HG03521 (cell line): Measurements from ENCODE around the gene PUM2.

Source experiments
- ATAC-seq: cut with Tn5 transposase; IDR thresholded peaks from one replicate; pipeline ENCODE4 v1.9.1; 2021; ENCODE audit warnings: mild to moderate bottlenecking, moderate library complexity; ENCODE audit not compliant: unreplicated experiment

The PUM2 gene

GRCh38 chr2:20203521-20204225, 147.0 kb downstream of the PUM2 start:
- no peak for ATAC-seq

- ATAC-seq = no peak
Measured at GRCh38 chr2:20203072-20203471, 147.6 kb downstream of the PUM2 start.

- no peak for ATAC-seq
Measured at GRCh38 chr2:20201671-20202070, 149.0 kb downstream of the PUM2 start.

- no peak for ATAC-seq
Measured at GRCh38 chr2:20200697-20201555, 149.7 kb downstream of the PUM2 start.

- ATAC-seq = no peak
Measured at GRCh38 chr2:20199633-20200270, 150.9 kb downstream of the PUM2 start.

- ATAC-seq = no peak
Measured at GRCh38 chr2:20198796-20199632, 151.6 kb downstream of the PUM2 start.
